GM12801 (cell line): ENCODE data around the gene RTN1.

Source experiments
- CTCF ChIP-seq: IDR thresholded peaks from one replicate; pipeline ENCODE4 v1.5.1; 2011; ENCODE audit warnings: control low read depth; ENCODE audit not compliant: insufficient read length; ENCODE audit errors: extremely low read depth

RTN1 gene

GRCh38 chr14:59566725-59567124 is 303.9 kb downstream of the RTN1 start:
- TF ChIP-seq CTCF = no peak

GRCh38 chr14:59566296-59566695 is 304.3 kb downstream of the RTN1 start:
- TF ChIP-seq CTCF = no peak

- TF ChIP-seq CTCF = no peak
Observed at GRCh38 chr14:59565087-59565486, 305.5 kb downstream of the RTN1 start.

- no peak for TF ChIP-seq CTCF
Observed at GRCh38 chr14:59564366-59564765, 306.2 kb downstream of the RTN1 start.

GRCh38 chr14:59547310-59547709 is 323.3 kb downstream of the RTN1 start:
- TF ChIP-seq CTCF = no peak
